HS-27A (cell line): ENCODE measurements around the gene RGS18.
"Not testable (repeated sequence)": the region's sequence is repeated elsewhere in the genome, so short reads cannot be mapped to it uniquely, and the experiment has no call there.

Experiments used
- DNase-seq: peaks from one replicate; pipeline ENCODE4 v3.0.0-alpha.2; 2012; ENCODE audit warnings: low read depth, missing footprints

Gene RGS18

GRCh38 chr1:192158181-192158580 lies at the start of gene RGS18:
Gene RGS18, plus strand, starts transcription at chr1:192158462. Its CDS starts 176 bp downstream, at chr1:192158638.
- no peak for DNase-seq

GRCh38 chr1:192109576-192109975 lies 48.7 kb upstream of the RGS18 start:
- DNase-seq = no peak

GRCh38 chr1:192115000-192115399 lies 43.3 kb upstream of the RGS18 start:
- DNase-seq = no peak

- no peak for DNase-seq
Measured at GRCh38 chr1:192118881-192119405, 39.3 kb upstream of the RGS18 start.

GRCh38 chr1:192119701-192120100 lies 38.6 kb upstream of the RGS18 start:
- DNase-seq = no peak

GRCh38 chr1:192122668-192123067 lies 35.6 kb upstream of the RGS18 start:
- no peak for DNase-seq

- DNase-seq = no peak
Measured at GRCh38 chr1:192123212-192123611, 35.0 kb upstream of the RGS18 start.

- no peak for DNase-seq
Measured at GRCh38 chr1:192126030-192126619, 32.1 kb upstream of the RGS18 start.

- DNase-seq = no peak
Measured at GRCh38 chr1:192130175-192130574, 28.1 kb upstream of the RGS18 start.

- not testable (repeated sequence) for DNase-seq
Measured at GRCh38 chr1:192130865-192131264, 27.4 kb upstream of the RGS18 start.

GRCh38 chr1:192131914-192132313 lies 26.3 kb upstream of the RGS18 start:
- DNase-seq = no peak

GRCh38 chr1:192133350-192133926 lies 24.8 kb upstream of the RGS18 start:
- no peak for DNase-seq

- DNase-seq = no peak
Measured at GRCh38 chr1:192140382-192140781, 17.9 kb upstream of the RGS18 start.

- DNase-seq = no peak
Measured at GRCh38 chr1:192147221-192147620, 11.0 kb upstream of the RGS18 start.

GRCh38 chr1:192147696-192148095 lies 10.6 kb upstream of the RGS18 start:
- no peak for DNase-seq

GRCh38 chr1:192151176-192151575 lies 7.1 kb upstream of the RGS18 start:
- DNase-seq = no peak

GRCh38 chr1:192153276-192153675 lies 5.0 kb upstream of the RGS18 start:
- peak; percentile 30 for DNase-seq

- DNase-seq = no peak
Measured at GRCh38 chr1:192157067-192157466, 1.2 kb upstream of the RGS18 start.

GRCh38 chr1:192159014-192159413 lies 752 bp downstream of the RGS18 start:
- no peak for DNase-seq

- no peak for DNase-seq
Measured at GRCh38 chr1:192159781-192160180, 1.5 kb downstream of the RGS18 start.

- no peak for DNase-seq
Measured at GRCh38 chr1:192160196-192160595, 1.9 kb downstream of the RGS18 start.

GRCh38 chr1:192161976-192162375 lies 3.7 kb downstream of the RGS18 start:
- no peak for DNase-seq

- no peak for DNase-seq
Measured at GRCh38 chr1:192162376-192162775, 4.1 kb downstream of the RGS18 start.

- DNase-seq = not testable (repeated sequence)
Measured at GRCh38 chr1:192165002-192165401, 6.7 kb downstream of the RGS18 start.
